GM19372 (cell line): ENCODE measurements around the gene DST.

ENCODE experiments used
- ATAC-seq: cut with Tn5 transposase; IDR thresholded peaks from one replicate; pipeline ENCODE4 v1.9.1; 2021; ENCODE audit warnings: mild to moderate bottlenecking, low read depth, moderate library complexity; ENCODE audit not compliant: unreplicated experiment

Gene DST

DNA sequence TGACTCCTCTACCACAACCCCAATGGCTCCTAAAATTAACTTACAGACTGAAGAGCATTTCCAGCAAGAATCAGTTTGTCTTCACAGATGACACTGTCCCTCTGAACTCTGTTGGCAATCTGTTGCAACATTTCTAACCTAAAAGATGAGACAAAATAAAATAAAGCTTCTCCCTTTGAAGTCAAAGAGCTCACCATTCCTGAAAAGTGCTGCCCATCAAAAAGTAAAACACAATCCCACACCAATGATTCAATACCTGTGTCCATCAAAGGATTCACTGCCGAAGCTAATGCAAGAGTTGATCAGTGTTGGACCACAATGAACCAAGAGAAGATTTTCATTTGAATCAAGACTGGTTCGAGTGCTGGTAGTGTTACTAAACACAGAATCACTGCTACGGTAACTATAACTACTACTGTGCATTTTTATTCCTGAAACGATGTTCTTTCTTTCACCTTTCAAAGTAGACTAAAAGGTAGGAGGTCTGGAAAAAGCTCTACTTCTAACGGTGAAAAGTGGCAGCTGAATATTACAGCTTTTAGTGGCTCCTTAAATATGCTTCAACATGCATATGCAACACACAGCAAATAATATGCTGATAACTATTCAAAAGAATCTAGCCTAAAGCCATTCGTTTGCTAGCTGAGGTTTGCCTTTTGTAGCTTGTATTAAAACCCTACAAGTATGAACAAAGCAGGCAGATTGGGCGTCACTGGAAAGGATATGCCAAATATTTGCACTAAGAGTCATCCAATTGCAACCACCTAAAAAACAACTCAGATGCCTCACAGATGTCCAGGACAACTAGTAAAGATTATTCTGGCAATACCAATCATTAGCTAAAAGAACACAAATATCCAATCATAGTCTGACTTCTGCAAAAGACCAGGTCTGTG, at the start of gene DST:
DST (minus strand) TSS at position 524 of the 896 bp plus-strand sequence.
- ATAC-seq, result no peak

DNA sequence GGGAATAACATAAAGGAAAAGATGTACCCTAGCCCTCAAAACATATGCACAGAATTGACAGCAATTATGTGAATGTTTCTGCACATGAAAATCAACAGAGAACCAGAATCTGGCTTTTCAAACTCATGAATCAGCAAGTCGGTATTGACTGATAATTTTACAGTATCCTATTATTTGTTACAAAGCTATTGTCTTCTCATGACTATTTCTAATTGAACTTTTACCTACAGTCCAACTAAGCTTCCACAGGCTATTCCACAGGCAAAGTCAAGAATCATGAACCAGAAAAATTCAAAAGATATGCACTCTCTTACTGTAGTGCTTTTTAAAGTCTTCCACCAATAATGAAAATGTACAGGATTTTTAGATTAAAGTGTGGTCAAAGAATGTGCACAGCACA, 49.1 kb upstream of the DST start:
- no peak for ATAC-seq

DNA sequence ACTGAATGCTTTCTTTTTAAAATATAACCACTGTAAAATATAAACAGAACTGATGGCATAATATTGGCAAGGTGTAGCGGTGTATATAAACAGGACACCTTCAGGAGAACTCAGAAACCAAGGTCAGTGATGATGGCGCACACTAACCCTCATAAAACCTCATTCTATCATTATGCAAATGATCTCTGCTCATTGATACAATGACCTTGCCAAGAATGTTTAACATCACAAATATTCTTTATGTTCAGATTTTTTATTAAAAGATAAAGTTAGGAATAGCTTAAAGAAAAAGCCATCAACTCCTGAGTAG, 48.6 kb upstream of the DST start:
- no peak for ATAC-seq

DNA sequence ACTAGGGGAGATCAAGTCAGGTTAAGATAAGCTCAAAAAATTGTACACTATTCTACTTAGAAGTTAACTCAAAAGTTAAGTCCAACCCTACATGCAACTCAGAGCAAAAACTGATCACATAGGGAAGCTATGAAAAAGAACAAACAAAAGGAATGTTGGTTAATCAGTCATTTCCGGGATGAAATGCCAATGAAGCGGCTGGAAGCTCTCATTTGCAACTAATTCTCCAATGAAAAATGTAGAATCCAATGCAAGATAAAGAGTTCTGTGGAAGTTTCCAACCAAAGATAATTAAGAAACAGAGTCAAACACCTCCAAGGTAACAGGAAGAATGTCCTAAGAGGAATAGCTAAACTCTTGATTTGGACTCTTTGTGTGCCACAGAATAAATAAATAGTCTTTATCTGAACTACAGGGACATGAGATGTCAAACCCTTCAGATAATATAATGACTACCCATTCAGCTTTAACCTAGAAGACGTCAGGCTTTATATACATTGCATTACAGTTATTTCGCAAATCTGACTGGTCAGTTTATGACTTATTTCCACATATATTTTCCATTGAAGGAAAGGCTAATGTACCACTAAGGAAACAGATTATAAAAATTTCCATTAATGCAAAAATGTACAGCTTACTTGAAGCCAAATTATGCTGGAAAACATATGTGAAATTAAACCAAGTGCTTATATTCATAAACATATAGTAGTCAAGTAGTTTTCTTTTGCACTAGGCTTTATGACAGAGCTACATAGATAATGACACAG, 48.0 kb upstream of the DST start:
- no peak for ATAC-seq

DNA sequence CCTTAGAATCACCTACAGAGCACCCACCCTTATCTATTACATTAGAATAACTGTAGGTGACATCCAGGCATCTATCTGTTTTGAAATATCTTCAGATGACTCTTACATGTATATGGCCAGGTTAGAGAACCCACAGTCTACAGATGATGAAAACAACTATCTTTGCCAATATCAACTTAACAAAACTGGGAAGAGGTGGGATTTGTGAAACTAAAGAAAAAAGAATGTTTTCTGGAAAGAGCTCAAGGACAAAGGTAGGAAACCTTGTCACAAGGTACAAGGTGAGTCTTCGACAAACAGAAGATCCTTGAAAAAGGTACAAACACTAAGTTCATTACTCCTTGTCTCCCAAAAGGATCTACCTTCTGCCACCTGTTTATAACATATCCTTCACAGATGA, 47.0 kb upstream of the DST start:
- ATAC-seq, result no peak

DNA sequence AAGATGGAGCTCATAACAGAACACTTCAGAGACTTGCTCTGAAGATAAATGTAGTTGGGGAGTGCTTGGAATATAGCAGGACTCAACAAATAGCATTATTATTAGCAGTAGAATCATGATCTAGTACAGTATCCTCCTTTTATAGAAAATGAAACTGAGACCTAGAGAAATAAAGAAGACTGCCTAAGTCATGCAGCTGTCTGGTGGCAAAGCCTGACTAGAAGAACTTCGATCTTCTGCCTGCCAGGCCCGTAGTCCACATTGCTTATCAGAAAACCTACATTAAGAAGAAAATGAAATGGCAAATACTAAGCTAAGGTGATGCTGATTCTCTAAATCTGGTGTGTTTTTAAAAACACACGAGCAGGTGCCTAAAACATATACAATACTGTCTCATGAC, 46.4 kb upstream of the DST start:
- ATAC-seq, result no peak

DNA sequence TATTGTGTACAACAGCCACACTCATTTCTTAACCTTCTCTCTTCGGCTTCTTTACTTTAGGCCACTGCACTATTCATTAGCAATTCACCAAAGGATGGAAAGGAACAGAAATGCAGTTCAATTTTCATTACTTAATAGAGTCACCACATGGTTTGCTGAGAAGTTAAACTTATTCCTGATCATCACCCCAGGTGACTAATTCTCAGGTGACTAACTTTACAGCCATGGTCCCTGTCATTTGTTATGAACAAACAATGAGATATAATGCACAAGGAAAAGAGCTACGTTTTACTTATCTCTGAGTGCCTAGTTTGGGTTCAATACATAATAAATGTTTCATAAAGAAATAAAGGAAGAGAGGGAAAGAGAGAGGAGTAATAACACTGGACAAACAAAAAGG, 45.8 kb upstream of the DST start:
- ATAC-seq, result no peak

DNA sequence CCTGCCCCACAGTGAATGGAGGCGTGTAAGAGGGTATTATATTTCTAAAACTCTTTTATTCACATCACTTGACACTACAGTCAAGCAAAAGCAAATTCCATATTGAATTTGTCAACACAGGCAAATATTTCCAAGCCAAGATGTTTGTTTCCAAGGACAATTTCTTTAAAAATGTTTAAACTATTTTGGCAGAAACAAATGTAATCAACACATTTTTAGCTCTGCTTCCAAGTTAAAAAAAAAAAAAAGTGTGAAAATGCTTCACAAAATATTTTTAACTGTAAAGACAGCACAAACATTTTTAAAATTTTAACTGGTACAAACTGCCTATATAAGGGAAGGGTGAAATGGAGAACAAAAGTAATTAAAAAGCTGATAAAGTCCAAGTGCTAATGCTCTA, 44.9 kb upstream of the DST start:
- no peak for ATAC-seq

DNA sequence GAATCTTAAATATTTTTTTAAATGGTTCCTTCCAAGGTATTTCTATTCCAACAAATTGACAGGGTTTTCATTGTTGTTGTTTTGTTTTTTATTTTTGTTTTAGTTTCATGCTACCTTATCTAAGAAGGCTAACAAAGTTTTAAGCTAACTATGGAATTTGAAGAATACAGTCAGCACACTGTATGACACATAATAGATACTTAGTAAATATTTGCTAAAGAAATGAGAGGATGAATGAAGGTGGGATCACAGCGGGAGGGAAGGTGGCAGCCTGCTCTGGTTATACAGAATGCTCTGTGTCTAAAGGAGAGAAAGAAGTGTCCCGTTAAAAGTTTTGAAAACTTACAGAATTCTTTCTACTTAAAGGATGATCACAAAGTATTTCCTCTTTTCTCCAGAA, 43.7 kb upstream of the DST start:
- ATAC-seq, result no peak

DNA sequence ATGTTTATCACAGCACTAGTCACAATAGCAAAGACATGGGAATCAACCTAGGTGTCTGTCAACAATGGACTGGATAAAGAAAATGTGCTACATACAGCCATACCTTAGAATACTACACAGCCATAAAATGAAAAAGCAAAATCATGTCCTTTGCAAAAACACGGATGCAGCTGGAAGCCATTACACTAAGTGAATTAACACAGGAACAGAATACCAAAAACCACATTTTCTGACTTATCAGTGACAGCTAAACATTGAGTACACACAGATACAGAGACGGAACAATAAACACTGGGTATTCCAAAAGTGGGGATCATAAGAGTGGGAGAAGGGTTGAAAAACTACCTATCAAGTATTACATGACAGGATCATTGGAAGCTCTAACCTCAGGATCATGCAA, 43.3 kb upstream of the DST start:
- ATAC-seq, result no peak

DNA sequence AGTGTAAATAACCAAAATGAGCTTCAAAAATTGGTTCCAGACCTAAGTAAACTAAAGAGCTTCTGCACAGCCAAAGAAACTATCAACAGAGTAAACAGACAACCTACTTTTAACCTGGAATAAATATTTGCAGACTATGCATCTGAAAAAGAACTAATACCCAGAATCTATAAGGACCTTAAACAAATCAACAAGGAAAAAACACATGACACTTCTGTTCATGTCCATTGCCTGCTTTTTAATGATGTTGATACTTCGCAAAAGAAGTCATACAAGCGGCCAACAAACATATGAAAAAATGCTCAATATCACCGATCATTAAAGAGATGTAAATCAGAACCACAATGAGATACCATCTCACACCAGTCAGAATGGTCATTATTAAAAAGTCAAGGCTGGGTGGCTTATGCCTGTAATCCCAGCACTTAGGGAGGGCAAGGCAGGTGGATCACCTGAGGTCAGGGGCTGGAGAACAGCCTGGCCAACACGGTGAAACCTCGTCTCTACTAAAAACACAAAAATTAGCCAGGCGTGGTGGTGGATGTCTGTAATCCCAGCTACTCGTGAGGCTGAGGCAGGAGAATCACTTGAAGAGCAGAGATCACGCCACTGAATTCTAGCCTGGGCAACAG, 42.5 kb upstream of the DST start:
- ATAC-seq, result no peak

DNA sequence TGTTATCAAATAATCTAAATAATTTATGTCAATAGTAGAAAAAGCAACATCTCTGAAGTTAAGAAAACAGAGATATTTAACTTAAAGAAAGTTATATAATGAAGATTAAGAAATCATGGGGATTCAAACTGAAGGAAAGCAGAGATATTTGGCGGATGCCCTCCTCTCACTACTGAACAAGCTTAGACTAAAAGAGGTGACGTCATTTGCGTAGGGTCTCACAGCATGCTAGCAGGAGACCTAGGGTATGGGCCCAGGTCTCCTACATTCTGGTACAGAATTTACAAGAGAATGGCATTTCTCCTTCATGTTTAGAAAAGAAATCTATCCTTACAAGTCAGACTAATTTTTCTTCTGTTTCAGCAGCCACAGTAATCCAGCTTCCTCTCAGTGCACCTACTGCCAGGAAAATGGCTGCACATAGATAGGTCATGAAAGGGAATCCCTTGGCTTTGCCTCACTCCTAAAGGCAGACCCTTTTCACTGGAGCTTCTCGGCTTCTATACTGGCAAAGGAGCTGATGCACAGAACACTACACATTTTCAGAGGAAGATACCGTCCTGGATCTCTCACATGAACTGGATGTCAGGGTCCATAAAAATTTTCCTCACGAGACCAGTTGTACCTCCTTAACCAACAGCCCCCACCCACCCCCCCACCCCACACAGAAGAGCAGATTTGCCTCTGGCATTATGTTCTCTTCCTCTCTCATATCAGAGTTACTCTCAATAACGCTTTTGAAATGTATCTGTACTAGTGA, 41.8 kb upstream of the DST start:
- no peak for ATAC-seq

DNA sequence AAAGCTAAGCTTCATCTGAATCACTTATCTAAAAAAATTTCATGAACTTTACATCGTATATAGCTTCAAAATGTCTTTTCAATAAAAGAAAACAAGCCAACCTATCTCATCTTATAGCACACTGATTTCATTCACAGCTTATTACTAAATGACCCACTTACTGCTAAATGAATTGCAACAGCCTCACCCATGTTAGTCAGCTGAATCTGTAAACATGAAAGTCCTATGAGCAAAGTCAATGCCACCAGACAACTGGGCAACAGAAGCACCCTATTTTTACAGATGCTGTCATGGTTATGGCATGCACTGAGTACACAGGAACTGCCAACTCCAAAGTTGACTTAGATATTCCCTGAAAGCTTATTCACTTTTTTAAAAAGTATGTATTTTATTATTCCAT, 41.2 kb upstream of the DST start:
- ATAC-seq, result no peak

DNA sequence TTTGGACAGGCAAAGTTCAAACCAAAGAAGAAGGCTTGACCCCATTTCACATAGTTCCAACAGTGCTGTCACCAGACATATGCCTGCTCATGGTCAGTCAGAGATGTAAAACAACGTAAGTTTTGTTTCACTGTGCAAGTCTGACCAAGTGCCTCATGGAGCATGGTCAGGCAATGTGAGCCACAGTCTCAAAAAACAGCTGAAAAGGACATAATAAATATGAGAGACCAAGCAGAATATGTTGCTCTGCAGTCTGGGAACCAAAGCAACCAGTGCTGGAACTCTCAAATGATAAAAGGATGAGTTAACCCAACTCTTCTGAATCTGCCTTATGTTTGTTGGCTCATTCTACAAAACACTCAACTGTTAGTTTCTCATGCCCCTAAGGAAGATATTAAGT, 39.9 kb upstream of the DST start:
- ATAC-seq, result no peak

DNA sequence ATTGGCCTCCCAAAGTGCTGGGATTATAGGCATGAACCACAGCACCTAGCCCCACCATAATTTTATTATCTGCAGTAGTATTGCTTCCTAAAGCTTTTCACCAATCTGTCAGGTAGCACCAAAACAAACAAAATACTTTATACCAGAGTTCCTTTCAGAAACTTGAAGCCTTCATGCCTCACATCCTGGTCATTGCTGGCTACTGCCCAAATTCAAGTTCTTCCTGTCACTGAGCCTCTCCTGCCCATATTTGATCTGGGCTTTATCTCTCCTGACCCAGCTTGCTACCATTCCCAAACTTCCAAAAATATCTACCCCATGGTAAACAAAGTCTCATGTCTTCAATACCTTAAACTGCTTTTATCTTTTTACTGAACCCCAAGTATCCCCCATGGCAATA, 34.9 kb upstream of the DST start:
- ATAC-seq, result no peak

DNA sequence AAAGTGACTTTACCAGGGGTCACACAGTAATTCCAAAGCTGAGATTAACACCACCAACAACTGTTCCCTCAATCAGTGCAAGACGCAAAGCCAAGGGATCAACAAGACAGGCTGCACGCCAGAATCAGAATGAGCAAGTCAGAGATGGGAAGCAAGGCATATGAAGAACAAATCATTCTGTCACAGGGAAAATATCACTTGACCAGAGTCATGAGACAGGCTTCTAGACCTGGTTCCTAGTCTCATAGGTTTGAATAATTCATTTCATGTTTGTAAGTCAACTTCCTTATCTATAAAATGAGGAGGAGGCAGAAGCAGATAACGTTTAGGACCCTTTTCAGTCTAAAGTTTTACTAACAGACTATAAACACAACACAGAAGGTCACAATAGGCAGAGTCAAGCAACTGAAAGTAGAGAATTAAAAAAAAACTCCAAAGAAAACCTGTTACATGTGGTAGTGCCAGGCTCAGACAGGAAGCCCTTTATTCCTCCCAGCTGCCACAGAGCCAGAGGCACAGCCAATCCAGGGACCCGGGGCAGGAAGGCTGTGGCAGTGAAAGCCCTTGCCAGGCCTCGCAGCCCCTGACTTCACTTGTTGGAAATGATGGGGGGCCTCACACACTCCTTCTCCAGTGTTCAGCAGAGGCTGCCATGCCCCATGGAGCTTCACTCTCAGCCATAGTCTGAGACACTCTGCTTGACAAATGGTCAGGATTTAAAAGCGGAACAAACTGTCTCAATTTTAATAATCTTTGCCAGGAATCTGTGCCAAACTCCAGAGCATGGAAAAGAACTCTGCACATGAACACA, 29.2 kb upstream of the DST start:
- ATAC-seq, result no peak

DNA sequence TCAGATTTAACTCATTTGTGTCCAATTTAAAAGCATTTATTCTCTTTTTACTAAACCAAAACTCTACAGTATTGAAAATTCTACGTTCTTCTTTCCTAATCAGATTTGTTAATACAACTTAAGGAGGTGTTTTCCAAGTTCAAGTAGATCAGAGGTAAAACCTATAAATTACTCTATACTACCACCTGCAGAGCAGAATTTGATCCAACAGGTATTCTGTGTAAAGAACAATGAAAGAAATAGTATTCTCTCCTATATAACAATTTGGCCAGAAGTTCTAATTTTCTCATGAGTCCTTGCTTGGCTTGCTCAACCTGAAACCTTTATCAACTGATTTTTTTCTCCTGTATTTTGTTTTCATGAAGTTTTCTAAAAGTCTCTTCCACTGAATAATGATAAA, 28.5 kb upstream of the DST start:
- ATAC-seq, result no peak

DNA sequence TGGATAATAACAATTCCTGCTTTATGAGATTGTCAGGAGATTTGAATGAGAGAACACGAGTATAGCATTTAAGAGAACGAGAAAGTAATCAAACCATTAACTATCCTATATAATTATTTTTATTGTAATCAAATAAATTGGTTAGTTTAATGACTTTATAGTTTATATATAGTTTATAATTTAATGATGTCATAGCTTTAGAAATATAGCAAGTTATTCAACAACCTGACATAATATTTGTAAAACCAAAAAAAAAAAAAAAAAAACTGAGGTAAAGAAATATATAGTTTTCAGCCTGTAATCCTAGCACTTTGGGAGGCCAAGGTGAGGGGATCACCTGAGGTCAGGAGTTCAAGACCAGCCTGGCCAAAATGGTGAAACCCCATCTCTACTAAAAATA, 26.4 kb upstream of the DST start:
- no peak for ATAC-seq

DNA sequence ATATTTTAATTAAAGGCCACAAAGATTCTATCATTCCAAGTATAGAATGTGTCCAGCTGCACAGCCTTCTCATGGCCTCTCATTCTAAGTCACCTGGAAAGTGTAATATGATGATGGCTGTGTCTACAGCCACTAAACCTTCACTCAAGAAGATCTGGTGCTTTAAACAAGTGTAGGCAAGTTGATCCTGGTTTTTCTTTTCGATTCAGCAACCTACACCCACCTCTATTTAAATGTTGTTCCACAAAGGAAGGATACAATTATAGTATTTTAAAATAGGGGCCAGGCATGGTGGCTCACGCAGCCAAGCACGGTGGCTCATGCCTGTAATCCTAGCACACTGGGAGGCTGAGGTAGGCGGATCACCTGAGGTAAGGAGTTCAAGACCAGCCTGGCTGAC, 25.5 kb upstream of the DST start:
- no peak for ATAC-seq

DNA sequence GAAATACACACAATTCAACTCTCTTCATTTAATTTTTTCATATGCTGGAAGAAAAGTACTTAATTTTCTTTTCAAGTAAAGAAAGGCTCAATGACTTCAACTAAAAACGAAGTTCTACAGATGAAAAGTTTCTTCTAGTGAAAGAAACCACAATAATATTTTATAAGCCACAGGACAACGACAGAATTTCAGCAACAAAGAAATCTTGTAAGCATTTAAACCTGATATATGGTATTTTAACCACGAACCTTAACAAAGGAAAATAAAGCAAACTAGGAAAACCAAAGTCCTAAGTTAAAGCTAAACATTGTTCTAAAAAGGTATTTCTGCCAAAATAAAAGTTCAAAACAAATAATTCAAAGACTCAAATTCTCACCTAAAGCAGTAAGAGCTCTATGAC, 24.6 kb upstream of the DST start:
- no peak for ATAC-seq
